ENCODE measurements around the gene MED26. TPM values are rescaled to one million over a fixed set of nuclear protein-coding genes. Genes with fewer than 3 reads are reported as not detected.

MED26 gene
- total and polyA plus RNA-seq, 2 of the 8 experiments (the other 6 are each of a cell fraction or from before 2014, with no cell fraction given), result 5.3 to 10.7 TPM

- Histone ChIP-seq H3K23ac (ENCODE audit: insufficient read length) (no peak overlapping the region), H2BK12ac (ENCODE audit: low read depth, low read length) (no peak overlapping the region), H3K18ac (ENCODE audit: extremely low read depth, low read length) (no peak overlapping the region), H2BK120ac (replicated peaks; ENCODE audit: low read depth, low read length) (no peak overlapping the region), H3K27ac (ENCODE audit: low read depth, low read length) (peak overlapping the region; percentile 26; the same call in 1 of the 2 replicates), H3K79me2 (ENCODE audit: control insufficient read depth in 1 of 2, insufficient read depth in 2 of 2, low read length in 2 of 2) (peaks cover 12 to 35% of the 10 kb centered on the region in 2 experiments), H3K4ac (replicated peaks; ENCODE audit: insufficient read length, low read depth, low read length) (no peak overlapping the region), H3K27me3 (replicated peaks in 1 of 4; ENCODE audit: control insufficient read depth in 3 of 4, extremely low read depth in 1 of 4, insufficient read depth in 3 of 4, low read length in 3 of 4) (no peaks in the 10 kb centered on the region), H2AFZ (ENCODE audit: low read length) (no peak overlapping the region), H3K79me1 (ENCODE audit: low read depth, low read length) (peaks cover 11% of the 10 kb centered on the region; the same call in 1 of the 2 replicates), H3K23me2 (ENCODE audit: low read depth, low read length) (peaks cover 10% of the 10 kb centered on the region; the same call in 1 of the 2 replicates), H4K91ac (replicated peaks; ENCODE audit: insufficient read length, low read length) (no peak overlapping the region), H4K8ac (ENCODE audit: extremely low read depth, insufficient read depth, low read length) (no peak overlapping the region), H2BK5ac (ENCODE audit: low read depth, low read length) (no peak overlapping the region; the same call in 1 of the 2 replicates), H3K4me3 (ENCODE audit: extremely low read depth in 1 of 4, insufficient read depth in 2 of 4, low read depth in 3 of 4, low read length in 4 of 4) (peak overlapping the region; percentile 77 to 99 (median 82)), H3K36me3 (ENCODE audit: control insufficient read depth in 2 of 4, insufficient read depth in 4 of 4, low read length in 3 of 4) (peaks cover 0 to 6% (median 2%) of the 10 kb centered on the region in 4 experiments; a peak in 5 of 8 replicates), H3K56ac (replicated peaks; ENCODE audit: insufficient read length, low read depth, low read length) (no peak overlapping the region), H2BK15ac (ENCODE audit: low read length) (no peak overlapping the region), H4K20me1 (replicated peaks in 1 of 2; ENCODE audit: control insufficient read depth in 1 of 2, insufficient read depth in 2 of 2, low read length in 2 of 2) (peaks cover 12 to 21% of the 10 kb centered on the region in 2 experiments), H4K5ac (ENCODE audit: insufficient read length, low read depth, low read length) (no peak overlapping the region), H3K4me2 (ENCODE audit: insufficient read depth in 1 of 2, low read depth in 2 of 2, low read length in 2 of 2) (peak overlapping the region; percentile 73 to 80), H3K9me3 (ENCODE audit: insufficient read depth in 2 of 2, low read depth in 1 of 2, low read length in 1 of 2) (no peaks in the 10 kb centered on the region), H2BK20ac (ENCODE audit: low read length) (no peak overlapping the region), H2AK5ac (ENCODE audit: low read depth, low read length) (no peak overlapping the region), H3K14ac (ENCODE audit: insufficient read length) (no peak overlapping the region), H3K4me1 (replicated peaks in 1 of 4; ENCODE audit: control insufficient read depth in 3 of 4, insufficient read depth in 4 of 4, low read length in 3 of 4) (peaks cover 2 to 10% (median 4%) of the 10 kb centered on the region in 4 experiments; a peak in 6 of 7 replicates), H3K9ac (replicated peaks in 1 of 4; ENCODE audit: extremely low read depth in 1 of 4, low read depth in 3 of 4, low read length in 3 of 4) (peak overlapping the region in 3 of 4 experiments; percentile 45 to 86 (median 85); a peak in 6 of 7 replicates)
- ChIA-PET POLR2A (ENCODE audit: partially characterized antibody) (interaction anchor here (0.6 to 4.4 kb wide), 10 partner anchors 10 to 185 kb away, joined by 3 to 27 read pairs (median 4); partner anchors contain the start of genes SLC35E1 and TMEM38A), CTCF (ENCODE audit: partially characterized antibody) (interaction anchor here (0.7 to 1.4 kb wide), 4 partner anchors 9 to 48 kb away, joined by 3 to 4 read pairs (median 3); no protein-coding TSS in a partner anchor)
- no peak for DNase-seq (ENCODE audit: low read depth in 1 of 2, low spot score in 2 of 2)
- 28% methylated on average over 23 of the region's 23 CpGs; no CpG with 5 or more reads in 1 of the 2 experiments for WGBS, 2 experiments (ENCODE audit: extremely low coverage in 1 of 2, insufficient coverage in 1 of 2, insufficient read length in 1 of 2, insufficient replicate concordance in 2 of 2, low coverage in 1 of 2, low lambda C conversion rate in 2 of 2, missing lambda C conversion rate in 1 of 2)
- no peak for FAIRE-seq
- TF ChIP-seq CEBPB (IDR thresholded peaks at IDR 0.05; ENCODE audit: low read depth, low read length) (no peak), SIN3A (conservative IDR thresholded peaks at IDR 0.05 in 1 of 2, IDR thresholded peaks at IDR 0.05 in 1 of 2; ENCODE audit: low read depth in 1 of 2, low read length in 2 of 2) (peak in 1 of 2 experiments; percentile 51; a peak in 1 of 4 replicates), JUND (IDR thresholded peaks at IDR 0.05; ENCODE audit: low read length) (no peak), HDAC2 (IDR thresholded peaks at IDR 0.05; ENCODE audit: borderline replicate concordance in 1 of 2, low read depth in 2 of 2, low read length in 2 of 2) (0 out of 4 replicates have a peak, but pooled peaks of 1 of the 2 experiments have one; percentile 1), RXRA (IDR thresholded peaks at IDR 0.05; ENCODE audit: insufficient read depth, low read depth, low read length) (no peak), ASH2L (IDR thresholded peaks at IDR 0.05; ENCODE audit: low read length) (peak; percentile 54), SP2 (IDR thresholded peaks at IDR 0.05; ENCODE audit: low read length) (no peak), POLR2A (IDR thresholded peaks at IDR 0.05; ENCODE audit: control extremely low read depth in 1 of 2, low read depth in 2 of 2, low read length in 2 of 2) (peak in 1 of 2 experiments; percentile 6; a peak in 1 of 3 replicates)
These were observed 1.1 kb upstream of the MED26 start for GRCh38 chr19:16628984-16629691.

Data from H1 (cell line).